ENCODE measurements around the gene CNOT3.

Gene CNOT3

DNA sequence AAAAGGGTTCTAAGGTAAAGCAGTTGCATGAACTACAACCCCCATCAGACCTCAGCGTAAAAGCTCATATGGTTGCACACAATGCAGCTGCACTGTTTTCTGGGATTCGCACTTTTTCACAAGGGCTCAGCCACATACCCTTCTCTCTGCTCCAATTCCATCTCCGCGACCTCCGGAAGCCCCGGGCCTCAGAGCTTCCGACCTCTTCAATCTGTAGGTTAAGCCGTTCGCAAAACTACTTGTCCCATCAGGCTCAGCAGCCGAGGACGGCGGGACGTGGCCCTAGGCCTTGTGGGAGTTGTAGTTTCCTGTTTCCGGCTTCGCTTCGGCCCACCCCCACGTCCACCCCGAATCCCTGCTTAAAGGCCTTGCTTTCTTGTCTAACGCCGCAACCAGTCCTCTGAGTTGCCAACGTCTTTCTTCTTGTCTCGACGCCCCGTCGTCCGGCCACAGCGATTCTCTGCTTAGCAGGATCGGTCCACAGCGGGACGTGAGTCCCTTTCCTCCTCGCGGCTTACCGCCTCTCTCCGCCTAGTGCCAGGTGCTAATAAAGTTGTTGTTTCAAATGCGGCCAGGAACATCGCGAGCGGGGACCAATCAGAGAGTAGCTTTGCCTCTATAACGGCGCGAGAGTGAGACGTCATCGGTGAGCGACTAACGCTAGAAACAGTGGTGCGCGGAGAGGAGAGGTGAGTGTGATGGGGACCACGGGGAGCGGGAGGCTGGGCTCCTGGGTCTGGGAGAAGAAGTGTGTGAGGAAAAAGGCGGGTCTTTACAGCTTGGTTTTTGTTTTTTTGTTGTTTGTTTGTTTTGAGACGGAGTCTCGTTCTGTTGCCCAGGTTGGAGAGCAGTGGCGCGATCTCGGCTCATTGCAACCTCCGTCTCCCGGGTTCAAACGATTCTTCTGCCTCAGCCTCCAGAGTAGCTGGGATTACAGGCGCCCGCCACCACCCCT, 22.2 kb upstream of the CNOT3 start, which contains the start of the genes PRPF31 and TFPT:
PRPF31 (plus strand) TSS at position 646 of the 955 bp plus-strand sequence. CDS start 2,525 bp downstream, outside the sequence.
TFPT (minus strand) TSS at position 549 of the 955 bp plus-strand sequence; CDS start at position 161, 388 bp downstream.
- peak within 1 kb of the TSS; percentile 94 for H3K4me3 ChIP-seq (ENCODE audit: low read depth, low read length)
- peak; percentile 91 for DNase-seq (ENCODE audit: low read depth)

DNA sequence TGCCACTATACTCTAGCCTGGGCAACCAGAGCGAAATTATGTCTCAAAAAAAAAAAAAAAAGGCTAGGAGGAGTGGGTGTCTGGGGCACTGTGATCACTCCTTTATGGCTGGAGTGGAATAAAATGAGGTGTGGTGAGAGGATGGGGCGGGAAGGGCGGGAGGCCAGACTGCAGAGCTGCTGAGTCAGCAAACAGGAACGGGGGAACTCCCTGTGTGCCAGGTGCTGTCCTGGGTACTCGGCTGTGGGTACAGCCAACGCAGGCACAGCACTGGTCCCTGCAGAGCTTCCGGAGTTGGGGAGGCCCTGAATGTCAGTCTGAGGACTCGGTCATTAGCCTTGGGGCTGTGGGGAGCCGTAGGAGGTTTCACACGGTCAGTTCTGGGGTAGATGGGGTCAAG, 16.3 kb upstream of the CNOT3 start:
- no peak overlapping the region for H3K4me3 ChIP-seq (ENCODE audit: low read depth, low read length)
- DNase-seq (ENCODE audit: low read depth) = no peak

DNA sequence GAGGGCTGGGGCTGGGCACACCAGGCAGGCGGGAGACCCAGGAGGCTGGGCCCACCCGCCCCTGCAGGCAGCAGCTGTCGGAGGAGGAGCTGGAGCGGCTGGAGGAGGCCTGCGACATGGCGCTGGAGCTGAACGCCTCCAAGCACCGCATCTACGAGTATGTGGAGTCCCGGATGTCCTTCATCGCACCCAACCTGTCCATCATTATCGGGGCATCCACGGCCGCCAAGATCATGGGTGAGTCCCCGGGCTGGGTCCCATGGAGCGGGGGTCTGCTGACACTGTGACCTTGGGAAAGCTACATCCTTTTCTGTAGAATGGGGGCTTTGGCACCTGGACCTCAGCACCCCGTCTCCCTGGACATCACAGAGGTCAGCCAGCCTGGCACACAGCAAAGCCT, 13.9 kb upstream of the CNOT3 start:
- no peak overlapping the region for H3K4me3 ChIP-seq (ENCODE audit: low read depth, low read length)
- DNase-seq (ENCODE audit: low read depth) = no peak

DNA sequence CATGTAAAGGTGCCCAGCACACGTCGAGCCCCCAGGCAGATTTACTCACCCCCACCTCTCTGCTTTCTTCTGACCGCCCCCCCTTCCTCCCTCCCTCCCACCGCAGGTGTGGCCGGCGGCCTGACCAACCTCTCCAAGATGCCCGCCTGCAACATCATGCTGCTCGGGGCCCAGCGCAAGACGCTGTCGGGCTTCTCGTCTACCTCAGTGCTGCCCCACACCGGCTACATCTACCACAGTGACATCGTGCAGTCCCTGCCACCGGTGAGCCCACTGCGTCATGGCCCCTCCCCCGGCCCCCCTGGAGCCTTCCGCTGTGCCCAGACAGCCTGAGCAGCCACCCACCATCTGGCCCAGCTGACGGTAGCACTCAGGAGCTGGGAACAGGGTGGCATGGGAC, 13.2 kb upstream of the CNOT3 start:
- DNase-seq (ENCODE audit: low read depth) = no peak
- no peak overlapping the region for H3K4me3 ChIP-seq (ENCODE audit: low read depth, low read length)

DNA sequence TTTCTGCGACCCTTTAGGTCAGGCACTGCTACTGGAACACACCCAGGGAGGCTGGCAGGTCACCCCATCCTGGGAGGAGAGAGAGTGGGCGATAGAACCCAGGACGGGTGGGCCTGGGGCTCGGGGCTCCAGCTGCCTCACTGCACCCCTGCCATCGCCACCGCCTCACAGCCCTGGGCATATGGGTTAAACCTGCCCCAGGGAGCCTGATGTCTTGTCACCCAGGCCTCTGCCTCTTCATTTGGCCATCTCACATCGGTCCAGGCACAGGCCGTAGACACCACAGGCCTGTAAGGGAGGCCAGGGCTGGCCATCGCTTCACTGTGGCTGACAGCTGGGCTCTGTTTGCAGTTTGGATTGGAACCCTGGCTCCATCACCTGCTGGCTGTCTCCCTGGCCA, 11.8 kb upstream of the CNOT3 start:
- no peak overlapping the region for H3K4me3 ChIP-seq (ENCODE audit: low read depth, low read length)
- DNase-seq (ENCODE audit: low read depth) = no peak

DNA sequence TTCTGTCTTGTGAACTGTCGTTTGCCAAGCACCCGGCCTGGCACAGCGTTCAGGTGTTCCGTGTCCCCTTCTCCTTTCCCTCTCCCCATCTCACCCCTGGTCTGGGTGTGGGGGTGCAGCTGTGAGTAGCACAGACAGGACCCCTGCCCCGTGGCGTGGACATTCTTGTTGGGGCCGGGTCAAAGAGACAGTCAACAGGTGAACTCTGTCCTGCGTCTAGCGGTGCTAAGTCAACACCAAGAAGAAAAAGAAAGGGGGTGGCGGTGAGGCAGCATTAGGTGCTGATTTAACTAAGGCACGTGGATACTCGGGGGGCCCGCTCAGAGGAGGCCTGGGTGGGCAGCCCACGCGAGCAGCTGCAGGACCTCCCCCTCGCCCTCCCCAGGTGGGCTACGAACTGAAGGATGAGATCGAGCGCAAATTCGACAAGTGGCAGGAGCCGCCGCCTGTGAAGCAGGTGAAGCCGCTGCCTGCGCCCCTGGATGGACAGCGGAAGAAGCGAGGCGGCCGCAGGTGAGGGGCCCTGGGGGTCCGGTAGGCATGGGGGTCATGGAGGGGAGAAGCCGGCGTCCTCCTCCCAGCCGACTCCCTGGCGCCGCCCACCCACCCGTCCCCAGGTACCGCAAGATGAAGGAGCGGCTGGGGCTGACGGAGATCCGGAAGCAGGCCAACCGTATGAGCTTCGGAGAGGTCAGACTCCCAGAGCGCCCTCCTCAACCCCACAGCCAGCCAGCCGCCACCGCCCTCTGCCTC, 9.7 kb upstream of the CNOT3 start:
- H3K4me3 ChIP-seq (ENCODE audit: low read depth, low read length) = no peak overlapping the region
- no peak for DNase-seq (ENCODE audit: low read depth)

DNA sequence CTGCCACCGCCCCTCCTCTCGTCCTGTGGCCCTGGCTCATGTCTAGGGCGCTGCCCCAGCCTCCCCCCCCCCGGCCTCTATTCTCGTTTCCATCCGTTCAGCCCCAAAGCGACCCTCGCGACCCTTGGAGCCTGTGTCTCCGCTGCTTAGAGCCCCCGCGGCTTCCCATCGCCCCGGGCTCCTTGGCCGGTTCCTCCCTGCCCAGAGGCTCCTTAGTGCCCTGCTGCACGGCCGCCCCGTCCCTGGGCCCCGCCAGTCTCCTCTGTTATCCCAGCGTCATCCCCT, 9.2 kb upstream of the CNOT3 start:
- no peak for DNase-seq (ENCODE audit: low read depth)
- H3K4me3 ChIP-seq (ENCODE audit: low read depth, low read length) = no peak overlapping the region

DNA sequence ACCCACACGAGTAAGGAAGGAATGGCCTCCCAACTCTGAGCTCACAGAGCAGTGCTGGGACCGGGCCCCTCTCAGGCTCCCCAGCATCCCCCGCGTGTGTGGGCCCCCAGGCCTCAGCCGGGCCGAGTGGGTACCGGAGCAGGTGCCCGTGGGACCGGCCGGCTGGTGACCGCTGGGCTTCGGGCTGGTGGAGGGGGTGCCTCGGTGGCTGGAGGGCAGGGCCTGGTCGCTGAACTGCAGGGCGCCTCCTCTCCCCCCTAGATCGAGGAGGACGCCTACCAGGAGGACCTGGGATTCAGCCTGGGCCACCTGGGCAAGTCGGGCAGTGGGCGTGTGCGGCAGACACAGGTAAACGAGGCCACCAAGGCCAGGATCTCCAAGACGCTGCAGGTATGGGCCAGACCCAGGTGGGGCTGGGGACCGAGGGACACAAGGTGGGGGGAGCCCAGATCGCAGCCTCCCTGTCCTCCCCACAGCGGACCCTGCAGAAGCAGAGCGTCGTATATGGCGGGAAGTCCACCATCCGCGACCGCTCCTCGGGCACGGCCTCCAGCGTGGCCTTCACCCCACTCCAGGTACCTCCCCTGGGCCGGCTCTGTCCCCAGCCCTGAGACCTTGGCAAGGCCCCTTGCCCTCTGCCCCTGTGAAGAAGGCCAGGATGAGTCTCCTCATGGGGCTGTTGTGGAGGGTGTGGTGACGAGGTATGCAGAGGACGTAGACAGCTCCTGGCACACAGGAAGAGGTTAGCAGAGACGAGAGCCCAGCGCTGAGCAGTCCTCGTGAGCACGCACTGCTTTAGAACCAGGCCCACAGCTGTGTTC, 8.6 kb upstream of the CNOT3 start:
- no peak for DNase-seq (ENCODE audit: low read depth)
- H3K4me3 ChIP-seq (ENCODE audit: low read depth, low read length) = no peak overlapping the region

DNA sequence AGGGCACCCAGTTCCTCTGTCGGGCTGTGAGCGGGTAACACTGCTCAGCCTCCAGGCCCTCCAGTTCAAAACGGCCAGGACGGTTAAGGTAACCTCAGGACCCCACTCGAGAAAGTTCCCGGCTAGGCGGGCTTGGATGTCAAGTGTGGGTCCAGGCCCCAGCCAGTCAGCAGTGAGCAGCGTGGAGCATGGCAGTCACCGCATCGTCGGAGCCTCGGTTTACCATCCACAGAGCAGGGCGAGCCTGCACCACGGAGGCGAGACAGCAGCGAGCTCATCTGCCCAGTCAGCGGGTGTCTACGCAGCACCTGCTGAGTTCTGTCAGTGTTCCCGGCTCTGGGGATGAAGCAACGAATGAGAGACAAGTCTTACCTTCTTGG, 8.0 kb upstream of the CNOT3 start:
- no peak for DNase-seq (ENCODE audit: low read depth)
- H3K4me3 ChIP-seq (ENCODE audit: low read depth, low read length) = no peak overlapping the region

DNA sequence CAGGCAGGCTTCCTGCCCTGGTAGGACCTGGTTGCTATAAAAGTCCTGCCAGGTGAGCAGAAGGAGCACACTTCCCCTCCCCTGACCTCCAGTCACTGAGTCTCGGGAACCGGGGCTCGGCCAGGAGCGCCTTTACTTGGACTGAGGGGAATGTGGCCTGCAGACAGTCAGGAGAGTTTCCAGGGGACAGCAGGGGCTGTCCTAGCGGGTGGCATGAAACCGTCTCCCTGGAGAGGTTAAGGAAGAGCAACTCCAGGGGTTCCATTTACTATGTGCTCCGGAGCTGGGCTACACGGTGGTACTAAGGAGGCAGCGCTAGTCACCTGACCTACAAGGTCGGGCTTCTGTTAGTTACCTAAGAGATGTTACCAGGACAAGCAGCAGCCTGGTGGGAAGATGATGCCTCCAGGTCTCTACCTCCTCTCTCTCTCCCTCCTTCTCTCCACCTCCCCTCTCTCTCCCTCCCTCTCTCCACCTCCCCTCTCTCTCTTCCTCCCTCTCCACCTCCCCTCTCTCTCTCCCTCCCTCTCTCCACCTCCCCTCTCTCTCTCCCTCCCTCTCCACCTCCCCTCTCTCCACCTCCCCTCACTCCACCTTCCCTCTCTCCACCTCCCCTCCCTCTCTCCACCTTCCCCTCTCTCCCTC, 4.1 kb upstream of the CNOT3 start:
- no peak overlapping the region for H3K4me3 ChIP-seq (ENCODE audit: low read depth, low read length)
- no peak for DNase-seq (ENCODE audit: low read depth)

DNA sequence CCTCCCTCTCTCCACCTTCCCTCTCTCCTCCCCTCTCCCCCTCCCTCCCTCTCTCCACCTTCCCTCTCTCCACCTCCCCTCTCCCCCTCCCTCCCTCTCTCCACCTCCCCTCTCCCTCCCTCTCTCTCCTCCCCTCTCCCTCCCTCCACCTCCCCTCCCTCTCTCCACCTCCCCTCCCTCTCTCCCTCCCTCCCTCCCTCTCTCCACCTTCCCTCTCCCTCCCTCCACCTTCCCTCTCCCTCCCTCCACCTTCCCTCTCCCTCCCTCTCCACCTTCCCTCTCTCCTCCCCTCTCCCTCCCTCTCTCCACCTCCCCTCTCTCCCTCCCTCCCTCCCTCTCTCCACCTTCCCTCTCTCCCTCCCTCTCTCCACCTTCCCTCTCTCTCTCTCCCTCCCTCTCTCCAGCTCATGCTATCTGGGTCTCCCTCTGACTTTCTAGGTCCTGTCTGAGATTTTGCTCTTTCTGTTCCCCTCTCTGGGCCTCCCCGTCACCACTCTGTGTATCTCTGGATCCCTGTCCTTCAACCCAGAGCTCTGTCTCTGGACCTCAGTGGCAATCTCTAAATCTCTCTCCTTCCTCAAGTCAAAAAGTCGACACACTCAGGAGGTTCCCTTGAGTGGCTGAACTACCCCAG, 3.5 kb upstream of the CNOT3 start:
- no peak overlapping the region for H3K4me3 ChIP-seq (ENCODE audit: low read depth, low read length)
- no peak for DNase-seq (ENCODE audit: low read depth)

DNA sequence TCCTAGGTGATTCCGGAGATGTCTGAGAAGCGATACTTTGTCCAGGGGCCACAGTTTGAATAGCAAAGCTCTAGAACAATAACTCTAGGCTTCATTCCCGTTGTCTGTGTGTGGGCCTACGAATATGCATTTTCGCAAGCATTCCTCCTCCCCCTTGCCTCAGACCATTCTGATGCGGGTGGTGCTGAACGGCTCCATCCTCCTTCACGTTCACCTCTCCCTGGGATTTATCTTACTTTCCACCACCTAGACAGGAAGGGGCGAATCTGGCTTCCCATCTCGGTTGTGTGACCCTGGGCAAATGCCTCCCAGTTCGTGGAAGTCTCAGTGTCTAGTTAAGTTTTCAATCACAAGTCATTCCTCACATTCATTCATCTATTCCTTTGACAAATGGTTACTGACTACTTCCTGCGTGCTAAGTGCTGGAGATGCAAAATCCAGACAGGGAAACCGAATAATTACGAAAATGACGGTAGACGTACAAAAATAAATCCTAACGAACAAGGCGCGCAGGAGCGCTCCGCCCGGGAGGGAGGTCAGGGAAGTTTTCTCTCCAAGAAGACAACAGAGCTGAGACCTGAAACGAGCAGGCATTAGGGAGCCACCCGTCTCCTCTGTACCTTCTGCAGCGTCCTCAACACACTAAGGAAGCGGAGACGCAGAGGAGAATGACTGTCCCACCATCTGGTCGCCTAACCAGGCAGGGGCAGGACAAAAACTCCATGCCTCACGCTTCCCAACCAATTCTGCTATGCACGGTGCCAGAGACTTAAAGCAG, 1.3 kb upstream of the CNOT3 start:
- peak overlapping the region; percentile 55 for H3K4me3 ChIP-seq (ENCODE audit: low read depth, low read length)
- no peak for DNase-seq (ENCODE audit: low read depth)

DNA sequence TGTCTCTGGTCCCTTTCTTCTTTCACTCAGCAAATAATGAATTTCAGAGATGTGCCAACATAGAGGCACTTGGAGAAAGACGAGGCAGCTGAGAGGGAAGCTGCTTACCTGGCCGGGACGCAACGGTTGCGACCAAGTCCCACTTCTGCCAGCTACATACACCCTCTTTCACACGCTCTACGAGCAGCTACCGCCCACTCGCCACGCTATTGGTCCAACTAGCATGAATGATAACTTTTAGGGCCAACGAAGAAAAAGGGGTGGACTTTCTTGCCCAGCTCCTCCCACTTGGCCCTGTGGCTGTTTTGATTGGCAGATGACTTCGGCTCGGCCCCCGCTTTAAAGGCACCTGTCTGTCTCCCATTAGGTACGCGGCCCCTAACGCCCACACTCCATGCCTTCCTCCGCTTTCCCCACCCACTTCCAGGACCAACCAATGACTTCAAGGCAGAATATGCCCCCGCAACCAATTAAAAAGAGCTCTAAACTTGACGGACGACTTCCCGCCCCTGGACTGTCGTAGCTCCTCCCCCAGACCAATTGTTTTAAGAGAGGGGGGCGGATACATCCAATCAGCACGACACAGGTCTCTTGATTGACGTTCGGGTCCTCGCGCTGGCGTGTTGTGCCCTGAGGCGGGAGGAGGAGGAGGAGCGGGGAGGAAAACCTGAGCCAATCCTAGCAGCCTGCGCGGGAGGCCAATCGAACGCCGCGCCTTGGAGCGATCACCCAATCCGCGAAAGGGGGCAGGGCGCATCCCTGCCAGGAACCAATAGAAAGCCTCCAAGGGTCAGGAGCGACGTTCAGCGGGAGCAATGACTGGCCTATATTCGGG, 481 bp upstream of the CNOT3 start:
- peak overlapping the region; percentile 83 for H3K4me3 ChIP-seq (ENCODE audit: low read depth, low read length)
- peak; percentile 100 for DNase-seq (ENCODE audit: low read depth)

DNA sequence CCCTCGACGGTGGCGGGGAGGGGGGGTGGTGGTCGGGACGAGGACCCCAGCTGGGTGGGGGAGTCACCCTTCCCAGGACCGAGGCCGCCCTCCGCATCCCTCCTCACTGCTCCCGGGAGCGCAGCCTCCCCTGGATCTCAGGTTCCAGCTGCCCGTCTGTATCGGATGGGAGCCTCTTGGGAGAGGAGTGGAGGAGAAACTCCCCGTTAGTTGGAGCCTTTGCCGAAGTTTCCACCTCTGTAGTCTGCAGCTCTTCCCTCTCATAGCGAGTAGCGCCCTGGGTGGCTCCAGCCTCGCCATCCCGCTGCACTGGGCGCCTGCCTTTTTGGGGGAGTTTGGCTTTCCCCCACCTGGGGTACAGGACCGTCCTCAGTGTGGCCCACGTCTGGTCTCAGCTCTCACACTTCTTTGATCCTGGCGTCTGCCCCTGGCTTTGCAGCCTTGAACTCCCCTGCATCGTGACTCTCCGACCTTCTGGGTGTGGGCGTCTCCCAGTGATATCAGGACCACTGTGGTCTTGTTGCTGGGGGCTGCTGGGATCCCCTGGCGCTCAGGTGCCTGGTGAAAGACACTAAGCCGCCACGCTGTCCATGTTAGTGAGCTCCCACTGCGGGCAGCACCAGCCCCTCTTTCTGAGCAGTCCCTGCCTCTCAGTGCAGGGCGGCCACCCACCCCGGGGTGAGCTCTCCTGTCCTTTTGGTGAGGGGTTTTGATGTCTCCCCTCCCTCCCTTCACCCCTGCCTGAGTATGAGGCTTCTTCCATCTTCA, 1.1 kb downstream of the CNOT3 start:
- peak overlapping the region; percentile 83 for H3K4me3 ChIP-seq (ENCODE audit: low read depth, low read length)
- no peak for DNase-seq (ENCODE audit: low read depth)

DNA sequence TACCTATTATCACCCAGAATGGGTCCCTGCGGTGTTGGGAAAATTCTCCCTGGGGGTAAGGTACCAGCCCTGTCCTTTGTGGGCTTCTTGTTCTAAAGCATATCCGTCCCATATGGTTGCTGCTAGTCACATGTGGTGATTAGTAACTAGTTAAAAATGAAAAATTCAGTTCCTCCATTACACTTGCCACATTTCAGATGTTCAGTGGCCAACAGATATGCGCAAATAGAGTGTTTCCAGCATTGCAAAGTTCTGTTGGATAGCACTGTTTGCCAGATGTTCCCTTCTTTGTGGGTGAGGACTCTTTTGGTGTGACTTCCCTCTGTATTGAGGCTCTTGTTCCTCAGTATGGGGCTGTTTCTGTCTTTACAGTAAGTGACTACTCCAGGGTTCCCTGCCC, 3.8 kb downstream of the CNOT3 start:
- no peak for DNase-seq (ENCODE audit: low read depth)
- no peak overlapping the region for H3K4me3 ChIP-seq (ENCODE audit: low read depth, low read length)

DNA sequence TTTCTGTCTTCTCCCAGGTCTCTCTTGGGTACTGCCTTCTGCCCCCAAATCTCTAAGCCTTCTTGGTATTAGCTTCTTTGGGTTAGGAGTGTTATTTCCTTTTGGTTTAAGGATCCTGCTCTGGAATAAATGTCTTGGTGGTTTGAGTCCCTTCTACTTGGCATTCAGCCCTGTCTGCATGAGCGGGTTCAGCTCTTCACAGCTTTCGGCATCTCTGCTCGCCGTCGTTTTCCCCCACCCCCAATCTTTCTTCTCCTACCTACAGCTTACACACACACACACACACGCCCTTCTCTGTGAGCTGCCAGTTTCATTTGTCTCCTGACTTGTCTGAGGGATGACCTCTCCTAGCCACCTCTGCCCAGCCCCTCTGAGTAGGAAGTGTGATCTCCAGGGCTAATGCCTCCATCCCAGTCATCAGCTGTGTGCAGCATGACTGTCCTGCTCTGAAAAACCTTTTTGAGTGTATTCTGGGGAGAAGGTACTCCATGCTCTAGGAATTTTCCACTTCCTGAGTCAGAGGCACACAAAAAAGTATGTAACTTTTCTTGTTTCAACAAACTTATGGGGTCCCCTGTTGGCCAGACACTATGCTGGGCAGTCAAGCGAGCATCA, 4.7 kb downstream of the CNOT3 start:
- DNase-seq (ENCODE audit: low read depth) = no peak
- H3K4me3 ChIP-seq (ENCODE audit: low read depth, low read length) = no peak overlapping the region

Data from skeletal muscle cell (primary cell).